Testis (tissue), 3 donors: ENCODE data around the gene KIF12. TPM values are rescaled to one million over a fixed set of nuclear protein-coding genes. Genes with fewer than 3 reads are reported as not detected.

Source experiments
- DNase-seq: peaks from one replicate; pipeline ENCODE4 v3.0.0-alpha.2; 2019
- H3K27ac ChIP-seq, 2 donors: fragments of 200-600 bp; sonication (generic); one replicate each; pipeline ENCODE4 v1.5.1; 2019
- H3K27me3 ChIP-seq: fragments of 200-600 bp; sonication (generic); one replicate; pipeline ENCODE4 v1.5.1; 2019
- H3K36me3 ChIP-seq: fragments of 200-600 bp; sonication (generic); one replicate; pipeline ENCODE4 v1.5.1; 2017; ENCODE audit warnings: low read depth; ENCODE audit errors: missing control alignments
- H3K4me1 ChIP-seq: fragments of 200-600 bp; sonication (generic); one replicate; pipeline ENCODE4 v1.5.1; 2019
- H3K4me3 ChIP-seq, 2 donors: fragments of 200-600 bp; sonication (generic); one replicate each; pipeline ENCODE4 v1.5.1; 2017 to 2019
- H3K9me3 ChIP-seq: fragments of 200-600 bp; sonication (generic); one replicate; pipeline ENCODE4 v1.5.1; 2017
- POLR2A ChIP-seq: fragments of 450-650 bp; IDR thresholded peaks from one replicate; pipeline ENCODE4 v1.6.1; 2017; ENCODE audit warnings: antibody characterized with exemption, mild to moderate bottlenecking, moderate library complexity
- WGBS, 2 donors: methylation state at CpG; one replicate each; pipeline ENCODE4 v1.1.5; 2018; 5-methylcytosine and 5-hydroxymethylcytosine counted together
- intact Hi-C: fragments of 100-400 bp; cut with DNase I; formaldehyde crosslinking; loops from one replicate; pipeline ENCODE4 v1.15.1; 2023; ENCODE audit warnings: low total_unique reads
- polyA plus RNA-seq: library from polyadenylated mRNA; stranded (reverse); fragments of 350-450 nt; fragmentation: Illumina TruSeq; extraction: RNeasy Lipid Tissue Mini Kit (QIAGEN cat#74804); gene quantifications from one replicate; pipeline ENCODE4 v1.2.3, GENCODE V29; 2014; ENCODE audit warnings: low read depth, low replicate concordance; ENCODE audit not compliant: insufficient read depth
- total RNA-seq, 2 donors: library from RNA; depleted of rRNA; stranded (reverse); fragments of >200 nt; gene quantifications; one replicate each; pipeline ENCODE4 v1.2.3, GENCODE V29; 2016
- TF ChIP-seq, protein P1 (sequence below), 3 experiments: fragments of 450-650 bp in 2 of 3; fragments of 200-600 bp in 1 of 3; sonication (generic) in 1 of 3; IDR thresholded peaks; one replicate each; pipeline ENCODE4 v1.5.1; 2016 to 2019; ENCODE audit warnings: antibody characterized with exemption in 3 of 3, mild to moderate bottlenecking in 2 of 3, moderate library complexity in 1 of 3

Gene KIF12
- total and polyA plus RNA-seq, 3 donors from 2014 or later: 5.4 to 9.2 (median 7.1) TPM

- Histone ChIP-seq H3K4me3 (no peak overlapping the region), H3K27me3 (no peaks in the 10 kb centered on the region), H3K4me1 (peaks cover 1% of the 10 kb centered on the region), H3K9me3 (no peaks in the 10 kb centered on the region), H3K36me3 (no peaks in the 10 kb centered on the region), H3K27ac (no peak overlapping the region)
- WGBS, 2 donors: 70 to 83% methylated on average over 13 of the region's 13 CpGs
- no peak for DNase-seq
- intact Hi-C loops: no loop called here
- no peak for TF ChIP-seq POLR2A
- TF ChIP-seq, protein P1, sequence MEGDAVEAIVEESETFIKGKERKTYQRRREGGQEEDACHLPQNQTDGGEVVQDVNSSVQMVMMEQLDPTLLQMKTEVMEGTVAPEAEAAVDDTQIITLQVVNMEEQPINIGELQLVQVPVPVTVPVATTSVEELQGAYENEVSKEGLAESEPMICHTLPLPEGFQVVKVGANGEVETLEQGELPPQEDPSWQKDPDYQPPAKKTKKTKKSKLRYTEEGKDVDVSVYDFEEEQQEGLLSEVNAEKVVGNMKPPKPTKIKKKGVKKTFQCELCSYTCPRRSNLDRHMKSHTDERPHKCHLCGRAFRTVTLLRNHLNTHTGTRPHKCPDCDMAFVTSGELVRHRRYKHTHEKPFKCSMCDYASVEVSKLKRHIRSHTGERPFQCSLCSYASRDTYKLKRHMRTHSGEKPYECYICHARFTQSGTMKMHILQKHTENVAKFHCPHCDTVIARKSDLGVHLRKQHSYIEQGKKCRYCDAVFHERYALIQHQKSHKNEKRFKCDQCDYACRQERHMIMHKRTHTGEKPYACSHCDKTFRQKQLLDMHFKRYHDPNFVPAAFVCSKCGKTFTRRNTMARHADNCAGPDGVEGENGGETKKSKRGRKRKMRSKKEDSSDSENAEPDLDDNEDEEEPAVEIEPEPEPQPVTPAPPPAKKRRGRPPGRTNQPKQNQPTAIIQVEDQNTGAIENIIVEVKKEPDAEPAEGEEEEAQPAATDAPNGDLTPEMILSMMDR (IDR thresholded peaks at IDR 0.05): no peak
These were observed 8.4 kb upstream of the KIF12 start for GRCh38 chr9:114107286-114108001.

DNA sequence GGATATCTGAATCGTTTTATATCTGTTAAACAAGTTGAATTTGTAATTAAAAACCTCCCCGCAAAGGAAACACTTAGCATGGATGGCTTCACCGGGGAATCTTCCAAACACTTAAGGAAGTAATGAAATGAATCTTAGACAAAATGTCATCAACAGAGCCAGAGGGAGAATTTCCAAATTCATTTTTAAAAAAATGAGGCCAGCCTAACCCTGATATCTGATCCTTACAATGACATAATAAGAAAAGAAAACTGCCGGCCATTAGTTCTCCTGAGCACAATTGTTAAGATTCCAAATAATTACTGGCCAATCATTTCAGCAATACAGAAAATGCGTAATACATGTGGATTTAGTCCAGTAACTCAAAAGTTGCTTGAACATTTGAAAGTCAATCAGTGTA is 6.1 kb upstream of the KIF12 start:
- H3K27me3 ChIP-seq: no peaks in the 10 kb centered on the region
- no peak overlapping the region for H3K27ac ChIP-seq
- WGBS, 2 donors: 74 to 75% methylated on average over 5 of the region's 5 CpGs
- H3K36me3 ChIP-seq: no peaks in the 10 kb centered on the region
- intact Hi-C loops: no loop called here
- TF ChIP-seq POLR2A: no peak
- TF ChIP-seq, protein P1 (IDR thresholded peaks at IDR 0.05): no peak
- H3K9me3 ChIP-seq: no peaks in the 10 kb centered on the region
- no peak for DNase-seq
- no peak overlapping the region for H3K4me3 ChIP-seq
- H3K4me1 ChIP-seq: no peaks in the 10 kb centered on the region

DNA sequence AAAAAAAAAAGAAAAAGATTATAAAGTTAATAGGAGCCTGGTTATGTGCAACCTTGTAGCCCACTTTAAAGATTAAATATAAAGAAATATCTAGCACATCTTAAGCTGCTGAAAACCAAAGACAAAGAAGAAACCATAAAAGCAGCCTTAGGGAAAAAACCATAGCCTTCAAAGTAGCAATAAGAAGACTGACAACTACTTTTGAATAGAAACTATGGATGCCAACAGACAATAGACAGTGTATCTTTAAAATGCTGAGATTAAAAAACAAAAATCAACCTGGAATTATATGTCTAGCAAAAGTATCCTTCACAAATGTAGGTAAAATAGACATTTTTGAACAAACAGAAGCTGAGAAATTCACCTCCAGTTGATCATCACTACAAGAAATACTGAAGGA is 3.4 kb upstream of the KIF12 start:
- no peak for DNase-seq
- Histone ChIP-seq H3K4me1 (no peaks in the 10 kb centered on the region), H3K27ac (no peak overlapping the region), H3K27me3 (no peaks in the 10 kb centered on the region), H3K9me3 (no peaks in the 10 kb centered on the region), H3K4me3 (no peak overlapping the region), H3K36me3 (no peaks in the 10 kb centered on the region)
- TF ChIP-seq POLR2A: no peak
- TF ChIP-seq, protein P1 (IDR thresholded peaks at IDR 0.05): no peak
- intact Hi-C loops: no loop called here

- WGBS, 2 donors: 62 to 92% methylated on average over 1 of the region's 1 CpG
These were observed 1.4 kb upstream of the KIF12 start for GRCh38 chr9:114100536-114100935.

More at GRCh38 chr9:114100536-114100935, 1.4 kb upstream of the KIF12 start:
- Histone ChIP-seq H3K4me1 (no peaks in the 10 kb centered on the region), H3K36me3 (no peaks in the 10 kb centered on the region), H3K4me3 (no peak overlapping the region), H3K9me3 (no peaks in the 10 kb centered on the region), H3K27me3 (no peaks in the 10 kb centered on the region), H3K27ac (no peak overlapping the region)
- TF ChIP-seq, protein P1 (IDR thresholded peaks at IDR 0.05): no peak
- TF ChIP-seq POLR2A: no peak
- intact Hi-C loops: no loop called here
- no peak for DNase-seq
